ENCODE results near the gene FCMR. TPM values are rescaled to one million over a fixed set of nuclear protein-coding genes. Genes with fewer than 3 reads are reported as not detected.

The FCMR gene
- total and polyA plus RNA-seq, 10 of the 15 experiments (the other 5 are each of a cell fraction or from before 2014, with no cell fraction given): 79.7 to 245 (median 123) TPM

- TF ChIP-seq, protein P1, sequence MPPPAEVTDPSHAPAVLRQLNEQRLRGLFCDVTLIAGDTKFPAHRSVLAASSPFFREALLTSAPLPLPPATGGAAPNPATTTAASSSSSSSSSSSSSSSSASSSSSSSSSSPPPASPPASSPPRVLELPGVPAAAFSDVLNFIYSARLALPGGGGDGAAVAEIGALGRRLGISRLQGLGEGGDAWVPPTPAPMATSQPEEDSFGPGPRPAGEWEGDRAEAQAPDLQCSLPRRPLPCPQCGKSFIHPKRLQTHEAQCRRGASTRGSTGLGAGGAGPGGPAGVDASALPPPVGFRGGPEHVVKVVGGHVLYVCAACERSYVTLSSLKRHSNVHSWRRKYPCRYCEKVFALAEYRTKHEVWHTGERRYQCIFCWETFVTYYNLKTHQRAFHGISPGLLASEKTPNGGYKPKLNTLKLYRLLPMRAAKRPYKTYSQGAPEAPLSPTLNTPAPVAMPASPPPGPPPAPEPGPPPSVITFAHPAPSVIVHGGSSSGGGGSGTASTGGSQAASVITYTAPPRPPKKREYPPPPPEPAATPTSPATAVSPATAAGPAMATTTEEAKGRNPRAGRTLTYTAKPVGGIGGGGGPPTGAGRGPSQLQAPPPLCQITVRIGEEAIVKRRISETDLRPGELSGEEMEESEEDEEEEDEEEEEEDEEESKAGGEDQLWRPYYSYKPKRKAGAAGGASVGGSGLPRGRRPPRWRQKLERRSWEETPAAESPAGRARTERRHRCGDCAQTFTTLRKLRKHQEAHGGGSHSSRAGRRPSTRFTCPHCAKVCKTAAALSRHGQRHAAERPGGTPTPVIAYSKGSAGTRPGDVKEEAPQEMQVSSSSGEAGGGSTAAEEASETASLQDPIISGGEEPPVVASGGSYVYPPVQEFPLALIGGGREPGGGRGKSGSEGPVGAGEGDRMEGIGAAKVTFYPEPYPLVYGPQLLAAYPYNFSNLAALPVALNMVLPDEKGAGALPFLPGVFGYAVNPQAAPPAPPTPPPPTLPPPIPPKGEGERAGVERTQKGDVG (CRISPR knock-in tag; IDR thresholded peaks at IDR 0.05): no peak
- TF ChIP-seq USF1 (IDR thresholded peaks at IDR 0.05; ENCODE audit: borderline replicate concordance, extremely low read length, insufficient read depth, low read depth, low read length) (peak; percentile 42), RAD51 (IDR thresholded peaks at IDR 0.05) (peak; percentile 67; the same call in 1 of the 2 replicates), BHLHE40 (IDR thresholded peaks at IDR 0.05; ENCODE audit: borderline replicate concordance in 1 of 2, low read depth in 2 of 2, low read length in 1 of 2) (no peak), TCF12 (IDR thresholded peaks at IDR 0.05; ENCODE audit: low read depth, low read length) (no peak), ASH2L (IDR thresholded peaks at IDR 0.05; ENCODE audit: borderline replicate concordance, low read depth) (no peak), CHD2 (IDR thresholded peaks at IDR 0.05; ENCODE audit: borderline replicate concordance, low read depth, low read length) (no peak), IKZF1 (conservative IDR thresholded peaks at IDR 0.05) (peak; percentile 50; the same call in 1 of the 2 replicates), MTA2 (IDR thresholded peaks at IDR 0.05; ENCODE audit: low read depth) (0 out of 2 replicates have a peak, but pooled peaks have one; percentile 16), DPF2 (IDR thresholded peaks at IDR 0.05) (0 out of 2 replicates have a peak, but pooled peaks have one; percentile 36), SIX5 (IDR thresholded peaks at IDR 0.05; ENCODE audit: low read depth, low read length, severe bottlenecking) (no peak), MLLT1 (IDR thresholded peaks at IDR 0.05) (peak; percentile 45; the same call in 1 of the 2 replicates), NFIC (IDR thresholded peaks at IDR 0.05; ENCODE audit: low read depth, low read length) (peak; percentile 50; the same call in 1 of the 2 replicates), ZNF207 (IDR thresholded peaks at IDR 0.05; ENCODE audit: borderline replicate concordance) (no peak), RAD21 (IDR thresholded peaks at IDR 0.05; ENCODE audit: insufficient read depth, low read depth, low read length) (0 out of 2 replicates have a peak, but pooled peaks have one; percentile 2), PAX5 (IDR thresholded peaks at IDR 0.05; ENCODE audit: borderline replicate concordance, low read depth, low read length) (no peak), CBX3 (IDR thresholded peaks at IDR 0.05; ENCODE audit: borderline replicate concordance, low read depth) (no peak), NR2F1 (conservative IDR thresholded peaks at IDR 0.05) (peak; percentile 82), CREM (IDR thresholded peaks at IDR 0.05; ENCODE audit: low read depth) (peak; percentile 52; the same call in 1 of the 2 replicates), TAF1 (IDR thresholded peaks at IDR 0.05; ENCODE audit: borderline replicate concordance, low read depth, low read length) (no peak), BCL11A (IDR thresholded peaks at IDR 0.05; ENCODE audit: low read depth, low read length) (peak; percentile 40; the same call in 1 of the 2 replicates), RELA (IDR thresholded peaks at IDR 0.05; ENCODE audit: borderline replicate concordance, partially characterized antibody) (peak; percentile 65)
- TF ChIP-seq, protein P2, sequence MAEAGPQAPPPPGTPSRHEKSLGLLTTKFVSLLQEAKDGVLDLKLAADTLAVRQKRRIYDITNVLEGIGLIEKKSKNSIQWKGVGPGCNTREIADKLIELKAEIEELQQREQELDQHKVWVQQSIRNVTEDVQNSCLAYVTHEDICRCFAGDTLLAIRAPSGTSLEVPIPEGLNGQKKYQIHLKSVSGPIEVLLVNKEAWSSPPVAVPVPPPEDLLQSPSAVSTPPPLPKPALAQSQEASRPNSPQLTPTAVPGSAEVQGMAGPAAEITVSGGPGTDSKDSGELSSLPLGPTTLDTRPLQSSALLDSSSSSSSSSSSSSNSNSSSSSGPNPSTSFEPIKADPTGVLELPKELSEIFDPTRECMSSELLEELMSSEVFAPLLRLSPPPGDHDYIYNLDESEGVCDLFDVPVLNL (IDR thresholded peaks at IDR 0.05; ENCODE audit: low read depth, low read length): no peak
Measured at GRCh38 chr1:206955476-206956451, 34.0 kb upstream of the FCMR start (continued).

All from GM12878 (cell line).